SK-N-SH treated with all-trans-retinoic acid at 6 μM for 48 hours (cell line): ENCODE measurements around the gene ORM1.

Source experiments
- ARNTL ChIP-seq: fragments of 450-650 bp; formaldehyde crosslinking; IDR thresholded peaks from 2 replicates; pipeline ENCODE4 v1.5.0; 2020; ENCODE audit warnings: low read depth, mild to moderate bottlenecking, moderate library complexity, borderline replicate concordance
- BACH2 ChIP-seq: fragments of 250-450 bp; sonication (Bioruptor Pico); IDR thresholded peaks from 2 replicates; pipeline ENCODE4 v1.9.0; 2021; ENCODE audit warnings: mild to moderate bottlenecking, borderline replicate concordance
- GLIS3 ChIP-seq: fragments of 250-450 bp; sonication (Bioruptor Pico); IDR thresholded peaks from 2 replicates; pipeline ENCODE4 v1.5.0; 2020; ENCODE audit warnings: mild to moderate bottlenecking, moderate library complexity
- OSR1 ChIP-seq: fragments of 250-450 bp; sonication (Bioruptor Pico); IDR thresholded peaks from 2 replicates; pipeline ENCODE4 v1.8.0; 2022; ENCODE audit warnings: moderate library complexity, mild to moderate bottlenecking, inconsistent platforms
- PATZ1 ChIP-seq: fragments of 250-450 bp; sonication (Bioruptor Pico); IDR thresholded peaks from 2 replicates; pipeline ENCODE4 v1.8.0; 2020; ENCODE audit warnings: mild to moderate bottlenecking, moderate library complexity, borderline replicate concordance
- TCF4 ChIP-seq: fragments of 250-450 bp; sonication (Bioruptor Pico); IDR thresholded peaks from 2 replicates; pipeline ENCODE4 v1.8.0; 2021; ENCODE audit warnings: mild to moderate bottlenecking, moderate library complexity, borderline replicate concordance
- ZNF565 ChIP-seq: fragments of 450-650 bp; formaldehyde crosslinking; conservative IDR thresholded peaks from 2 replicates; pipeline ENCODE4 v1.5.0; 2020; ENCODE audit warnings: low read depth, mild to moderate bottlenecking, moderate library complexity
- ZNF70 ChIP-seq: fragments of 450-650 bp; formaldehyde crosslinking; IDR thresholded peaks from 2 replicates; pipeline ENCODE4 v1.5.0; 2020; ENCODE audit warnings: mild to moderate bottlenecking, moderate library complexity

- TF ChIP-seq ARNTL (CRISPR knock-in tag) (no peak), ZNF70 (CRISPR knock-in tag) (no peak), TCF4 (no peak), PATZ1 (CRISPR knock-in tag) (no peak), OSR1 (no peak), BACH2 (CRISPR knock-in tag) (no peak), ZNF565 (CRISPR knock-in tag) (no peak), GLIS3 (no peak)
These were observed 47.5 kb downstream of the ORM1 start for GRCh38 chr9:114370251-114370967.
